OCI-LY1 (cell line): ENCODE data around the gene ENOSF1.

Experiments
- H2AFZ ChIP-seq: fragments of 200-600 bp; sonication (generic), shearing (Covaris generic); 2 replicates; pipeline ENCODE4 v1.6.0; 2014; ENCODE audit warnings: antibody characterized with exemption, mild to moderate bottlenecking, low read length
- H3F3A ChIP-seq: fragments of 200-600 bp; sonication (generic), shearing (Covaris generic); 2 replicates; pipeline ENCODE4 v1.6.0; 2014; ENCODE audit warnings: mild to moderate bottlenecking, antibody characterized with exemption, low read length, moderate library complexity; ENCODE audit not compliant: insufficient read depth
- H3K27ac ChIP-seq: fragments of 200-600 bp; sonication (generic); 2 replicates; pipeline ENCODE4 v1.5.1; 2014; ENCODE audit warnings: low read length, mixed run types, mild to moderate bottlenecking, low read depth; ENCODE audit not compliant: poor library complexity, severe bottlenecking
- H3K27me3 ChIP-seq: fragments of 200-600 bp; sonication (generic); 2 replicates; pipeline ENCODE4 v1.6.0; 2014; ENCODE audit warnings: antibody characterized with exemption, mild to moderate bottlenecking, low read length, moderate library complexity; ENCODE audit not compliant: insufficient read depth
- H3K36me3 ChIP-seq: fragments of 200-600 bp; sonication (generic); 2 replicates; pipeline ENCODE4 v1.6.1; 2014; ENCODE audit warnings: mild to moderate bottlenecking, antibody characterized with exemption, low read length, moderate library complexity, mixed read lengths; ENCODE audit not compliant: insufficient read depth
- H3K4me1 ChIP-seq: fragments of 200-600 bp; sonication (generic); 2 replicates; pipeline ENCODE4 v1.5.1; 2014; ENCODE audit warnings: mild to moderate bottlenecking, low read length, moderate library complexity; ENCODE audit not compliant: insufficient read depth, severe bottlenecking
- H3K4me2 ChIP-seq: fragments of 200-600 bp; sonication (generic), shearing (Covaris generic); 2 replicates; pipeline ENCODE4 v1.6.1; 2014; ENCODE audit warnings: low read length
- H3K4me3 ChIP-seq: fragments of 200-600 bp; sonication (generic); 2 replicates; pipeline ENCODE4 v1.5.1; 2014; ENCODE audit warnings: low read length, low read depth, mild to moderate bottlenecking, mixed read lengths; ENCODE audit not compliant: poor library complexity, severe bottlenecking
- H3K79me2 ChIP-seq: fragments of 200-600 bp; shearing (Covaris generic); 2 replicates; pipeline ENCODE4 v1.6.1; 2016; ENCODE audit warnings: mixed run types, low read length, mixed read lengths; ENCODE audit not compliant: insufficient read depth
- H3K9ac ChIP-seq: fragments of 200-600 bp; sonication (generic), shearing (Covaris generic); 2 replicates; pipeline ENCODE4 v1.6.1; 2014; ENCODE audit warnings: mild to moderate bottlenecking, low read length, mixed read lengths
- H3K9me2 ChIP-seq: fragments of 200-600 bp; sonication (generic), shearing (Covaris generic); 2 replicates; pipeline ENCODE4 v1.6.1; 2014; ENCODE audit warnings: low read depth, mild to moderate bottlenecking, low read length, mixed read lengths
- H3K9me3 ChIP-seq: fragments of 200-600 bp; shearing (Covaris generic); 2 replicates; pipeline ENCODE4 v1.6.1; 2014; ENCODE audit warnings: low read length, mixed read lengths
- H4K20me1 ChIP-seq: fragments of 200-600 bp; sonication (generic), shearing (Covaris generic); 2 replicates; pipeline ENCODE4 v1.6.0; 2016; ENCODE audit warnings: mild to moderate bottlenecking, low read length; ENCODE audit not compliant: insufficient read depth
- EZH2 ChIP-seq: fragments of 200-600 bp; sonication (generic), shearing (Covaris generic); IDR thresholded peaks from 2 replicates; pipeline ENCODE4 v1.8.0; 2017; ENCODE audit warnings: borderline replicate concordance, mixed run types, mild to moderate bottlenecking, antibody characterized with exemption, low read length, moderate library complexity, mixed read lengths
- TF ChIP-seq, protein P1 (sequence below): fragments of 200-600 bp; sonication (generic), shearing (Covaris generic); IDR thresholded peaks from 2 replicates; pipeline ENCODE4 v1.5.1; 2017; ENCODE audit warnings: mild to moderate bottlenecking, antibody characterized with exemption, low read length, moderate library complexity, mixed read lengths

ENOSF1 gene

DNA sequence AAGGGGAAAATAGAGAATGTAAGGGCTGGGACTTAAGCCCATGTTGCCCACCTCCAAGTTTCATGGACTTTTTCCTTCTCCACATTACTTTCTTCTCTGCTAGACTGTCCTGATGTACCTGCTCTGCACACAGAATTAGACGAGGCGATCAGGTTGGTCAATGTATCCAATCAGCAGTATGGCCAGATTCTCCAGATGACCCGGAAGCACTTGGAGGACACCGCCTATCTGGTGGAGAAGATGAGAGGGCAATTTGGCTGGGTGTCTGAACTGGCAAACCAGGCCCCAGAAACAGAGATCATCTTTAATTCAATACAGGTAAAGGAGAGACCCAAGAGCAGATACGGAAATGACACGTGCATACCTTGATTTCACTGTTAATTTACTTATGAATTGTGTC lies 71.2 kb downstream of the ENOSF1 start:
- TF ChIP-seq, protein P1, sequence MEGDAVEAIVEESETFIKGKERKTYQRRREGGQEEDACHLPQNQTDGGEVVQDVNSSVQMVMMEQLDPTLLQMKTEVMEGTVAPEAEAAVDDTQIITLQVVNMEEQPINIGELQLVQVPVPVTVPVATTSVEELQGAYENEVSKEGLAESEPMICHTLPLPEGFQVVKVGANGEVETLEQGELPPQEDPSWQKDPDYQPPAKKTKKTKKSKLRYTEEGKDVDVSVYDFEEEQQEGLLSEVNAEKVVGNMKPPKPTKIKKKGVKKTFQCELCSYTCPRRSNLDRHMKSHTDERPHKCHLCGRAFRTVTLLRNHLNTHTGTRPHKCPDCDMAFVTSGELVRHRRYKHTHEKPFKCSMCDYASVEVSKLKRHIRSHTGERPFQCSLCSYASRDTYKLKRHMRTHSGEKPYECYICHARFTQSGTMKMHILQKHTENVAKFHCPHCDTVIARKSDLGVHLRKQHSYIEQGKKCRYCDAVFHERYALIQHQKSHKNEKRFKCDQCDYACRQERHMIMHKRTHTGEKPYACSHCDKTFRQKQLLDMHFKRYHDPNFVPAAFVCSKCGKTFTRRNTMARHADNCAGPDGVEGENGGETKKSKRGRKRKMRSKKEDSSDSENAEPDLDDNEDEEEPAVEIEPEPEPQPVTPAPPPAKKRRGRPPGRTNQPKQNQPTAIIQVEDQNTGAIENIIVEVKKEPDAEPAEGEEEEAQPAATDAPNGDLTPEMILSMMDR = no peak
- TF ChIP-seq EZH2 = no peak
- no peak overlapping the region for H3K4me2 ChIP-seq
- no peak overlapping the region for H3K27ac ChIP-seq
- no peak overlapping the region for H2AFZ ChIP-seq
- no peaks in the 10 kb centered on the region for H3F3A ChIP-seq
- no peak overlapping the region for H3K9ac ChIP-seq
- no peaks in the 10 kb centered on the region for H3K9me3 ChIP-seq
- no peaks in the 10 kb centered on the region for H3K79me2 ChIP-seq
- no peaks in the 10 kb centered on the region for H3K27me3 ChIP-seq
- H3K36me3 ChIP-seq = no peaks in the 10 kb centered on the region
- H3K9me2 ChIP-seq = no peaks in the 10 kb centered on the region
- no peaks in the 10 kb centered on the region for H3K4me1 ChIP-seq
- no peak overlapping the region for H3K4me3 ChIP-seq
- no peaks in the 10 kb centered on the region for H4K20me1 ChIP-seq

DNA sequence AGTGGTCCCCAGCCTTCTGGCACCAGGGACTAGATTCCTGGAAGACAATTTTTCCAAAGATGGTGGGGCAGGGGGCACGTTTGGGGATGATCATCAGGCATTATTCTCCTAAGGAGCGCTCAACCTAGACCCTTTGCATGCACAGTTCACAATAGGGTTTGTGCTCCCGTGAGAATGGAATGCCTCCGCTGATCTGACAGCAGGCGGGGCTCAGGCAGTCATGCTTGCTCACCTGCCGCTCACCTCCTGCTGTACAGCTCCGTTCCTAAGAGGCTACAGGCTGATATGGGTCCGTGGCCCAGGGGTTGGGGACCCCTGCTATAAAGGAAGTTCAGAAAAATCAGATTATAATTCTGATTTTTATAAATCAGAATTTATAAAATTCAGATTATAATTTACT lies 77.3 kb downstream of the ENOSF1 start:
- Histone ChIP-seq H3K4me3 (no peak overlapping the region), H3K79me2 (no peaks in the 10 kb centered on the region), H3K4me1 (no peaks in the 10 kb centered on the region), H3K9me3 (no peaks in the 10 kb centered on the region), H2AFZ (no peak overlapping the region), H3K9ac (no peak overlapping the region), H4K20me1 (no peaks in the 10 kb centered on the region), H3K27me3 (no peaks in the 10 kb centered on the region), H3K9me2 (no peaks in the 10 kb centered on the region), H3K27ac (no peak overlapping the region), H3F3A (no peaks in the 10 kb centered on the region), H3K36me3 (no peaks in the 10 kb centered on the region), H3K4me2 (no peak overlapping the region)
- TF ChIP-seq, protein P1 = no peak
- TF ChIP-seq EZH2 = no peak

DNA sequence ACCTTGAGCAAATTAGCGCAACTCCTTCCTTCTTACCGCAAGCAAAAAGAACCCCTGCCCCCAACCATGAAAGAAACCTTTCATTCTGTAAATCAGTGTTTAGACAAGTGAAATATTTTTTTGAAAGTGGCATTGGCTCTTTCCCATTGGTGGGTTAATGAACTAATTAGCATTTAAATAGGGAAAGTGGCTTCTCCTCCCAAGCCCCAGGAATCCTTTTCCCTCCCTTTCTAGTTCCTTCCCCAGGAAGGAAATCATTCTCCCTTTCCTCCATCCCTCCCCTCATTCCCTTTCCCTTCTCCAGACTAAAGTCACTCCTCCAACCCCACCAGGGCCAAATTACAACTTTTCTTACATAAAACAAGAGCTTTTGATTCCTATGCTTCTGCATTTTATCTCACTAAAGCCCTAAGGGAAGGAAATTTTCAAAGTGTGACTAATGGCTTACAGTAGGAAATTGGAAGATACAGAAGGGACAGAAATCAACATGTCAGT lies 77.8 kb downstream of the ENOSF1 start:
- Histone ChIP-seq H3K9me3 (no peaks in the 10 kb centered on the region), H3K27me3 (no peaks in the 10 kb centered on the region), H3K9me2 (no peaks in the 10 kb centered on the region), H3F3A (no peaks in the 10 kb centered on the region), H3K27ac (no peak overlapping the region), H3K4me3 (no peak overlapping the region), H4K20me1 (no peaks in the 10 kb centered on the region), H2AFZ (no peak overlapping the region), H3K4me2 (no peak overlapping the region), H3K9ac (no peak overlapping the region), H3K36me3 (no peaks in the 10 kb centered on the region), H3K79me2 (no peaks in the 10 kb centered on the region), H3K4me1 (no peaks in the 10 kb centered on the region)
- TF ChIP-seq, protein P1 = no peak
- TF ChIP-seq EZH2 = no peak
